BLaER1 treated with 17β-estradiol and CSF1 and Interleukin-3, amounts not matched to agents 10 nM and 100 nM (cell line): ENCODE results near the gene FHOD1.

ENCODE experiments used
- H3K27ac ChIP-seq, 11 experiments: shearing (Covaris generic); formaldehyde crosslinking; 2 replicates each; pipeline ENCODE4 v1.8.1; 2022
- H3K27me3 ChIP-seq, 11 experiments: shearing (Covaris generic); formaldehyde crosslinking; 2 replicates each; pipeline ENCODE4 v1.8.1; 2022
- H3K36me3 ChIP-seq, 11 experiments: shearing (Covaris generic); formaldehyde crosslinking; 2 replicates each; pipeline ENCODE4 v1.8.1; 2022
- H3K4me1 ChIP-seq, 10 experiments: shearing (Covaris generic); formaldehyde crosslinking; 2 replicates each; pipeline ENCODE4 v1.8.1; 2022
- H3K4me2 ChIP-seq, 11 experiments: shearing (Covaris generic); formaldehyde crosslinking; 2 replicates each; pipeline ENCODE4 v1.8.1; 2022
- H3K4me3 ChIP-seq, 10 experiments: shearing (Covaris generic); formaldehyde crosslinking; 2 replicates each; pipeline ENCODE4 v1.8.1; 2022
- H3K9ac ChIP-seq, 11 experiments: shearing (Covaris generic); formaldehyde crosslinking; 2 replicates each; pipeline ENCODE4 v1.8.1; 2022
- H3K9me3 ChIP-seq, 11 experiments: shearing (Covaris generic); formaldehyde crosslinking; replicated peaks in 1 of 11; 2 replicates each; pipeline ENCODE4 v1.8.1; 2022
- H4K20me1 ChIP-seq, 11 experiments: shearing (Covaris generic); formaldehyde crosslinking; 2 replicates each; pipeline ENCODE4 v1.8.1; 2022
- Cebpa-rat ChIP-seq, 11 experiments: shearing (Covaris generic); IDR thresholded peaks; 2 replicates each; pipeline ENCODE4 v1.8.1; 2022

The FHOD1 gene

GRCh38 chr16:67235816-67236562 is 11.3 kb downstream of the FHOD1 start:
- Histone ChIP-seq H3K36me3 (peaks cover 60 to 93% (median 78%) of the 10 kb centered on the region in 11 experiments), H3K27me3 (no peaks in the 10 kb centered on the region), H4K20me1 (peaks cover 0 to 46% (median 18%) of the 10 kb centered on the region in 11 experiments; a peak in 11 of 22 replicates), H3K9me3 (no peaks in the 10 kb centered on the region), H3K4me3 (peak overlapping the region; percentile 31 to 66 (median 54); a peak in 19 of 20 replicates), H3K27ac (peak overlapping the region; percentile 46 to 88 (median 78); a peak in 21 of 22 replicates), H3K4me2 (peak overlapping the region; percentile 54 to 86 (median 79)), H3K4me1 (peaks cover 14 to 66% (median 47%) of the 10 kb centered on the region in 10 experiments), H3K9ac (peak overlapping the region; percentile 61 to 81 (median 76); a peak in 21 of 22 replicates)
- no peak for TF ChIP-seq Cebpa-rat (IDR thresholded peaks at IDR 0.05)

GRCh38 chr16:67234180-67234597 is 13.1 kb downstream of the FHOD1 start:
- H3K4me1 ChIP-seq: peaks cover 14 to 48% (median 31%) of the 10 kb centered on the region in 10 experiments
- no peaks in the 10 kb centered on the region for H3K9me3 ChIP-seq
- no peaks in the 10 kb centered on the region for H3K27me3 ChIP-seq
- no peak for TF ChIP-seq Cebpa-rat (IDR thresholded peaks at IDR 0.05)
- H3K36me3 ChIP-seq: peaks cover 77 to 95% (median 90%) of the 10 kb centered on the region in 11 experiments
- no peak overlapping the region for H3K27ac ChIP-seq
- no peak overlapping the region for H3K4me3 ChIP-seq
- 0 out of 22 replicates have a peak overlapping the region, but pooled peaks of 1 of the 11 experiments have one; percentile 83 for H3K4me2 ChIP-seq
- peaks cover 0 to 51% (median 33%) of the 10 kb centered on the region in 11 experiments; a peak in 15 of 22 replicates for H4K20me1 ChIP-seq
- peak overlapping the region in 3 of 11 experiments; percentile 9 to 80 (median 33); a peak in 2 of 22 replicates for H3K9ac ChIP-seq

GRCh38 chr16:67233596-67233995 is 13.7 kb downstream of the FHOD1 start:
- Histone ChIP-seq H3K27me3 (no peaks in the 10 kb centered on the region), H3K9me3 (no peaks in the 10 kb centered on the region), H4K20me1 (peaks cover 0 to 52% (median 38%) of the 10 kb centered on the region in 11 experiments; a peak in 16 of 22 replicates), H3K4me3 (no peak overlapping the region), H3K9ac (no peak overlapping the region), H3K4me1 (peaks cover 14 to 44% (median 29%) of the 10 kb centered on the region in 10 experiments), H3K27ac (no peak overlapping the region), H3K36me3 (peaks cover 77 to 95% (median 90%) of the 10 kb centered on the region in 11 experiments), H3K4me2 (no peak overlapping the region)
- no peak for TF ChIP-seq Cebpa-rat (IDR thresholded peaks at IDR 0.05)

GRCh38 chr16:67230809-67231660 is 16.2 kb downstream of the FHOD1 start:
- Histone ChIP-seq H3K27ac (no peak overlapping the region), H3K4me1 (peaks cover 25 to 42% (median 36%) of the 10 kb centered on the region in 10 experiments), H3K4me2 (no peak overlapping the region), H3K9ac (no peak overlapping the region), H3K27me3 (no peaks in the 10 kb centered on the region), H4K20me1 (peaks cover 0 to 58% (median 38%) of the 10 kb centered on the region in 11 experiments; a peak in 15 of 22 replicates), H3K4me3 (no peak overlapping the region), H3K36me3 (peaks cover 66 to 81% (median 78%) of the 10 kb centered on the region in 11 experiments), H3K9me3 (no peaks in the 10 kb centered on the region)
- no peak for TF ChIP-seq Cebpa-rat (IDR thresholded peaks at IDR 0.05)

- Histone ChIP-seq H3K4me3 (no peak overlapping the region), H3K27ac (no peak overlapping the region), H3K4me2 (no peak overlapping the region), H4K20me1 (peaks cover 0 to 53% (median 38%) of the 10 kb centered on the region in 11 experiments; a peak in 15 of 22 replicates), H3K9me3 (no peaks in the 10 kb centered on the region), H3K4me1 (peaks cover 25 to 42% (median 36%) of the 10 kb centered on the region in 10 experiments), H3K27me3 (no peaks in the 10 kb centered on the region), H3K36me3 (peaks cover 66 to 73% (median 70%) of the 10 kb centered on the region in 11 experiments), H3K9ac (no peak overlapping the region)
- no peak for TF ChIP-seq Cebpa-rat (IDR thresholded peaks at IDR 0.05)
Measured at GRCh38 chr16:67229906-67230808, 17.1 kb downstream of the FHOD1 start.

- H3K4me1 ChIP-seq: peaks cover 26 to 33% (median 30%) of the 10 kb centered on the region in 10 experiments
- no peaks in the 10 kb centered on the region for H3K9me3 ChIP-seq
- H3K27ac ChIP-seq: no peak overlapping the region
- no peak for TF ChIP-seq Cebpa-rat (IDR thresholded peaks at IDR 0.05)
- peak overlapping the region in 4 of 11 experiments; percentile 94 to 98 (median 96); a peak in 5 of 22 replicates for H3K4me2 ChIP-seq
- 0 out of 22 replicates have a peak overlapping the region, but pooled peaks of 3 of the 11 experiments have one; percentile 90 to 92 (median 91) for H3K9ac ChIP-seq
- peaks cover 53 to 60% (median 58%) of the 10 kb centered on the region in 11 experiments for H3K36me3 ChIP-seq
- 0 out of 20 replicates have a peak overlapping the region, but pooled peaks of 1 of the 10 experiments have one; percentile 96 for H3K4me3 ChIP-seq
- H4K20me1 ChIP-seq: peaks cover 0 to 49% (median 38%) of the 10 kb centered on the region in 11 experiments; a peak in 15 of 22 replicates
- H3K27me3 ChIP-seq: no peaks in the 10 kb centered on the region
Measured at GRCh38 chr16:67228905-67229304, 18.4 kb downstream of the FHOD1 start.

- Histone ChIP-seq H3K36me3 (peaks cover 48 to 55% (median 53%) of the 10 kb centered on the region in 11 experiments), H4K20me1 (peaks cover 0 to 49% (median 38%) of the 10 kb centered on the region in 11 experiments; a peak in 15 of 22 replicates), H3K4me1 (peaks cover 27 to 33% (median 30%) of the 10 kb centered on the region in 10 experiments), H3K4me3 (peak overlapping the region; percentile 81 to 100 (median 96)), H3K27me3 (no peaks in the 10 kb centered on the region), H3K9me3 (no peaks in the 10 kb centered on the region), H3K27ac (peak overlapping the region in 8 of 11 experiments; percentile 76 to 91 (median 85); a peak in 12 of 22 replicates), H3K9ac (peak overlapping the region; percentile 80 to 96 (median 88); a peak in 21 of 22 replicates), H3K4me2 (peak overlapping the region; percentile 94 to 98 (median 96))
- TF ChIP-seq Cebpa-rat (IDR thresholded peaks at IDR 0.05): no peak
Measured at GRCh38 chr16:67228034-67228785, 19.1 kb downstream of the FHOD1 start.
